GM10266 (cell line): ENCODE data around the gene SLC35D2.

Experiments
- DNase-seq: peaks from one replicate; pipeline ENCODE4 v3.0.0; 2012; ENCODE audit errors: extremely low spot score
- CTCF ChIP-seq: IDR thresholded peaks from 2 replicates; pipeline ENCODE4 v1.5.1; 2012; ENCODE audit warnings: mild to moderate bottlenecking, low read depth; ENCODE audit not compliant: control insufficient read depth, insufficient read depth; ENCODE audit errors: missing control alignments

Gene SLC35D2

GRCh38 chr9:96345551-96345950, 38.0 kb downstream of the SLC35D2 start:
- DNase-seq: no peak
- no peak for TF ChIP-seq CTCF

GRCh38 chr9:96344458-96345180, 38.9 kb downstream of the SLC35D2 start:
- TF ChIP-seq CTCF: no peak
- no peak for DNase-seq

- DNase-seq: no peak
- TF ChIP-seq CTCF: no peak
Measured at GRCh38 chr9:96343515-96344360, 39.8 kb downstream of the SLC35D2 start.

- DNase-seq: no peak
- TF ChIP-seq CTCF: no peak
Measured at GRCh38 chr9:96342571-96343245, 40.8 kb downstream of the SLC35D2 start.

- no peak for DNase-seq
- TF ChIP-seq CTCF: no peak
Measured at GRCh38 chr9:96340707-96341106, 42.8 kb downstream of the SLC35D2 start.

GRCh38 chr9:96338299-96338698, 45.2 kb downstream of the SLC35D2 start:
- DNase-seq: no peak
- TF ChIP-seq CTCF: no peak
